ENCODE measurements around the gene FTO.

The FTO gene

GRCh38 chr16:53925526-53925925, 221.6 kb downstream of the FTO start:
- Histone ChIP-seq H3K4me1 (ENCODE audit: low read depth, poor library complexity, severe bottlenecking) (no peaks in the 10 kb centered on the region), H3K79me2 (ENCODE audit: insufficient read depth, low read depth) (no peaks in the 10 kb centered on the region), H3K4me2 (no peak overlapping the region), H3K27ac (no peak overlapping the region), H2AFZ (ENCODE audit: low read depth) (no peak overlapping the region), H3K4me3 (IDR thresholded peaks at IDR 0.05; ENCODE audit: insufficient read depth, low read depth, low read length) (no peak overlapping the region), H3K27me3 (ENCODE audit: insufficient read depth, low read depth) (no peaks in the 10 kb centered on the region), H4K20me1 (ENCODE audit: insufficient read depth) (no peaks in the 10 kb centered on the region), H3K9ac (no peak overlapping the region), H3K36me3 (ENCODE audit: insufficient read depth) (no peaks in the 10 kb centered on the region)
- TF ChIP-seq CTCF (conservative IDR thresholded peaks at IDR 0.05; ENCODE audit: low read depth, low read length): no peak

GRCh38 chr16:53926209-53926608, 222.3 kb downstream of the FTO start:
- H3K9ac ChIP-seq: no peak overlapping the region
- H3K27ac ChIP-seq: no peak overlapping the region
- TF ChIP-seq CTCF (conservative IDR thresholded peaks at IDR 0.05; ENCODE audit: low read depth, low read length): no peak
- H2AFZ ChIP-seq (ENCODE audit: low read depth): no peak overlapping the region
- H3K4me2 ChIP-seq: no peak overlapping the region
- no peaks in the 10 kb centered on the region for H3K36me3 ChIP-seq (ENCODE audit: insufficient read depth)
- no peaks in the 10 kb centered on the region for H3K79me2 ChIP-seq (ENCODE audit: insufficient read depth, low read depth)
- H3K4me1 ChIP-seq (ENCODE audit: low read depth, poor library complexity, severe bottlenecking): no peaks in the 10 kb centered on the region
- H3K4me3 ChIP-seq (IDR thresholded peaks at IDR 0.05; ENCODE audit: insufficient read depth, low read depth, low read length): no peak overlapping the region
- H3K27me3 ChIP-seq (ENCODE audit: insufficient read depth, low read depth): no peaks in the 10 kb centered on the region
- H4K20me1 ChIP-seq (ENCODE audit: insufficient read depth): no peaks in the 10 kb centered on the region

DNA sequence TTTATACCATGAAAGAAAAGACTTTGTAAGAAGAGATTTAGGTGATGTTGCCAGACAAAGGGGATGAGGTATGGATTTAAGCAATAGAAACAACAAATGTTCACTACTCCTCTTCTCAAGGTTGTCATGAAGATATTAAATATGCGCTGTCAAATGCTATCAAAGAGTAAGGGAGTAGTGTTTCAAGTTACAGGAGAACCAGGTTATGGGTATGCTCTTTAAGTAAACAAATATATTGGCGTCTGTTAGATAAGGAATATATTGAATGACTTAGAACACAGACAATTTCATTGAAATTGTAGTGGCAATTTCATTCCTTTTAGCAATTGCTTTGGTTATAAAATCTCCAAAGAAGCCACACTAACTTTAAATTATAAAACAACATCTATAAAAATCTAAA, 229.0 kb downstream of the FTO start:
- H3K4me1 ChIP-seq (ENCODE audit: low read depth, poor library complexity, severe bottlenecking): no peaks in the 10 kb centered on the region
- no peak overlapping the region for H2AFZ ChIP-seq (ENCODE audit: low read depth)
- no peak overlapping the region for H3K9ac ChIP-seq
- no peaks in the 10 kb centered on the region for H3K27me3 ChIP-seq (ENCODE audit: insufficient read depth, low read depth)
- H3K79me2 ChIP-seq (ENCODE audit: insufficient read depth, low read depth): no peaks in the 10 kb centered on the region
- H3K27ac ChIP-seq: no peak overlapping the region
- H4K20me1 ChIP-seq (ENCODE audit: insufficient read depth): no peaks in the 10 kb centered on the region
- H3K36me3 ChIP-seq (ENCODE audit: insufficient read depth): no peaks in the 10 kb centered on the region
- TF ChIP-seq CTCF (conservative IDR thresholded peaks at IDR 0.05; ENCODE audit: low read depth, low read length): no peak
- H3K4me2 ChIP-seq: no peak overlapping the region
- no peak overlapping the region for H3K4me3 ChIP-seq (IDR thresholded peaks at IDR 0.05; ENCODE audit: insufficient read depth, low read depth, low read length)

DNA sequence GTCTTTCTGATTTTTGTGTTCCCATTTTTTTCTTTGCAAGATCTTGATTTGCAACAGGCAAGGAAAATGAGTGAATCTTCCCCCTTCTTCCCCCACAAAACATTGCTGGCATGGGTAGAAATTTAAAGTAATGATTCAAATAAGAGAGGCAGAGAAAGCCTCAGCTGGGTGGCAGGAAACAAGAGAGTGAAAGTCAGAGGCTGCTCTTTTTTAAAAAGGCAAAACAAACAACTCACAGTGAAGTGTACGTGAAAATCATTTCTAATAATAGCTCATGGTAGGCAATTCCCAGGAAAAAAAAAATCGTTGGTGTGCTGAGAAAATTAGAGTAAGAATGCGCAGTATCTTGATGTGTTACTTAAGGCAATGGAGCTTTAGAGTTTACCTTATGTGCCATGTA, 229.5 kb downstream of the FTO start:
- Histone ChIP-seq H3K4me2 (no peak overlapping the region), H3K27me3 (ENCODE audit: insufficient read depth, low read depth) (no peaks in the 10 kb centered on the region), H3K4me3 (IDR thresholded peaks at IDR 0.05; ENCODE audit: insufficient read depth, low read depth, low read length) (no peak overlapping the region), H3K36me3 (ENCODE audit: insufficient read depth) (no peaks in the 10 kb centered on the region), H4K20me1 (ENCODE audit: insufficient read depth) (no peaks in the 10 kb centered on the region), H3K9ac (no peak overlapping the region), H3K4me1 (ENCODE audit: low read depth, poor library complexity, severe bottlenecking) (no peaks in the 10 kb centered on the region), H3K27ac (no peak overlapping the region), H2AFZ (ENCODE audit: low read depth) (no peak overlapping the region), H3K79me2 (ENCODE audit: insufficient read depth, low read depth) (no peaks in the 10 kb centered on the region)
- TF ChIP-seq CTCF (conservative IDR thresholded peaks at IDR 0.05; ENCODE audit: low read depth, low read length): no peak

DNA sequence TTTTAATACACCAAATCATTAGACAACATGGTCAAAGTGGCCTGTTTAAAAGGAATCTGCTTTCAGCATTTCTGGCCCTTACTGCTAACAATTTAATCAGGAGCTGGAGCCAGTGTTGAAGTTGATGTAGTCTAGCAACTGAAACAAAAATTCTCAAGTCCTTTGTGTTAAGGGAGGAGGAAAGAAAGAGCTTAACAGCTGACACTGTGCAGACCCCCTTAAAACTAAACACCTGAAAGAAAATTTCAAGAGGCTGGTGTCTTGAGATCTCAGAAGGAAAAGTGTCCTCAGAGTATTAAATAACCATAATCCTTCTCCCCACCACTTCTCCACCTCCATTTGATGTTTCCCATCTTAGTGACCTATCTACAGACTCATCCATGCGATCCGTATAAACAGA, 232.1 kb downstream of the FTO start:
- H4K20me1 ChIP-seq (ENCODE audit: insufficient read depth): no peaks in the 10 kb centered on the region
- no peaks in the 10 kb centered on the region for H3K4me1 ChIP-seq (ENCODE audit: low read depth, poor library complexity, severe bottlenecking)
- no peaks in the 10 kb centered on the region for H3K27me3 ChIP-seq (ENCODE audit: insufficient read depth, low read depth)
- H3K79me2 ChIP-seq (ENCODE audit: insufficient read depth, low read depth): no peaks in the 10 kb centered on the region
- no peak overlapping the region for H3K4me3 ChIP-seq (IDR thresholded peaks at IDR 0.05; ENCODE audit: insufficient read depth, low read depth, low read length)
- H3K36me3 ChIP-seq (ENCODE audit: insufficient read depth): no peaks in the 10 kb centered on the region
- H3K4me2 ChIP-seq: no peak overlapping the region
- H3K9ac ChIP-seq: no peak overlapping the region
- H3K27ac ChIP-seq: no peak overlapping the region
- TF ChIP-seq CTCF (conservative IDR thresholded peaks at IDR 0.05; ENCODE audit: low read depth, low read length): no peak
- no peak overlapping the region for H2AFZ ChIP-seq (ENCODE audit: low read depth)
